ENCODE data around the gene ARHGDIB. TPM values are rescaled to one million over a fixed set of nuclear protein-coding genes. Genes with fewer than 3 reads are reported as not detected.

ARHGDIB gene
- total RNA-seq, 1 experiment from 2014 or later: 1.6 TPM

- TF ChIP-seq, protein P1, sequence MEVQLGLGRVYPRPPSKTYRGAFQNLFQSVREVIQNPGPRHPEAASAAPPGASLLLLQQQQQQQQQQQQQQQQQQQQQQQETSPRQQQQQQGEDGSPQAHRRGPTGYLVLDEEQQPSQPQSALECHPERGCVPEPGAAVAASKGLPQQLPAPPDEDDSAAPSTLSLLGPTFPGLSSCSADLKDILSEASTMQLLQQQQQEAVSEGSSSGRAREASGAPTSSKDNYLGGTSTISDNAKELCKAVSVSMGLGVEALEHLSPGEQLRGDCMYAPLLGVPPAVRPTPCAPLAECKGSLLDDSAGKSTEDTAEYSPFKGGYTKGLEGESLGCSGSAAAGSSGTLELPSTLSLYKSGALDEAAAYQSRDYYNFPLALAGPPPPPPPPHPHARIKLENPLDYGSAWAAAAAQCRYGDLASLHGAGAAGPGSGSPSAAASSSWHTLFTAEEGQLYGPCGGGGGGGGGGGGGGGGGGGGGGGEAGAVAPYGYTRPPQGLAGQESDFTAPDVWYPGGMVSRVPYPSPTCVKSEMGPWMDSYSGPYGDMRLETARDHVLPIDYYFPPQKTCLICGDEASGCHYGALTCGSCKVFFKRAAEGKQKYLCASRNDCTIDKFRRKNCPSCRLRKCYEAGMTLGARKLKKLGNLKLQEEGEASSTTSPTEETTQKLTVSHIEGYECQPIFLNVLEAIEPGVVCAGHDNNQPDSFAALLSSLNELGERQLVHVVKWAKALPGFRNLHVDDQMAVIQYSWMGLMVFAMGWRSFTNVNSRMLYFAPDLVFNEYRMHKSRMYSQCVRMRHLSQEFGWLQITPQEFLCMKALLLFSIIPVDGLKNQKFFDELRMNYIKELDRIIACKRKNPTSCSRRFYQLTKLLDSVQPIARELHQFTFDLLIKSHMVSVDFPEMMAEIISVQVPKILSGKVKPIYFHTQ (CRISPR knock-in tag; IDR thresholded peaks at IDR 0.05): no peak
- TF ChIP-seq ZNF219 (CRISPR knock-in tag; IDR thresholded peaks at IDR 0.05; ENCODE audit: borderline replicate concordance): no peak
- no peak for TF ChIP-seq GRHL2 (CRISPR knock-in tag; IDR thresholded peaks at IDR 0.05; ENCODE audit: insufficient replicate concordance, severe bottlenecking)
- TF ChIP-seq IRF2 (CRISPR knock-in tag; IDR thresholded peaks at IDR 0.05; ENCODE audit: borderline replicate concordance, low read depth): no peak
- no peak for TF ChIP-seq NR2C2 (CRISPR knock-in tag; IDR thresholded peaks at IDR 0.05)
- TF ChIP-seq, protein P2, sequence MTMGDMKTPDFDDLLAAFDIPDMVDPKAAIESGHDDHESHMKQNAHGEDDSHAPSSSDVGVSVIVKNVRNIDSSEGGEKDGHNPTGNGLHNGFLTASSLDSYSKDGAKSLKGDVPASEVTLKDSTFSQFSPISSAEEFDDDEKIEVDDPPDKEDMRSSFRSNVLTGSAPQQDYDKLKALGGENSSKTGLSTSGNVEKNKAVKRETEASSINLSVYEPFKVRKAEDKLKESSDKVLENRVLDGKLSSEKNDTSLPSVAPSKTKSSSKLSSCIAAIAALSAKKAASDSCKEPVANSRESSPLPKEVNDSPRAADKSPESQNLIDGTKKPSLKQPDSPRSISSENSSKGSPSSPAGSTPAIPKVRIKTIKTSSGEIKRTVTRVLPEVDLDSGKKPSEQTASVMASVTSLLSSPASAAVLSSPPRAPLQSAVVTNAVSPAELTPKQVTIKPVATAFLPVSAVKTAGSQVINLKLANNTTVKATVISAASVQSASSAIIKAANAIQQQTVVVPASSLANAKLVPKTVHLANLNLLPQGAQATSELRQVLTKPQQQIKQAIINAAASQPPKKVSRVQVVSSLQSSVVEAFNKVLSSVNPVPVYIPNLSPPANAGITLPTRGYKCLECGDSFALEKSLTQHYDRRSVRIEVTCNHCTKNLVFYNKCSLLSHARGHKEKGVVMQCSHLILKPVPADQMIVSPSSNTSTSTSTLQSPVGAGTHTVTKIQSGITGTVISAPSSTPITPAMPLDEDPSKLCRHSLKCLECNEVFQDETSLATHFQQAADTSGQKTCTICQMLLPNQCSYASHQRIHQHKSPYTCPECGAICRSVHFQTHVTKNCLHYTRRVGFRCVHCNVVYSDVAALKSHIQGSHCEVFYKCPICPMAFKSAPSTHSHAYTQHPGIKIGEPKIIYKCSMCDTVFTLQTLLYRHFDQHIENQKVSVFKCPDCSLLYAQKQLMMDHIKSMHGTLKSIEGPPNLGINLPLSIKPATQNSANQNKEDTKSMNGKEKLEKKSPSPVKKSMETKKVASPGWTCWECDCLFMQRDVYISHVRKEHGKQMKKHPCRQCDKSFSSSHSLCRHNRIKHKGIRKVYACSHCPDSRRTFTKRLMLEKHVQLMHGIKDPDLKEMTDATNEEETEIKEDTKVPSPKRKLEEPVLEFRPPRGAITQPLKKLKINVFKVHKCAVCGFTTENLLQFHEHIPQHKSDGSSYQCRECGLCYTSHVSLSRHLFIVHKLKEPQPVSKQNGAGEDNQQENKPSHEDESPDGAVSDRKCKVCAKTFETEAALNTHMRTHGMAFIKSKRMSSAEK (CRISPR knock-in tag; IDR thresholded peaks at IDR 0.05; ENCODE audit: borderline replicate concordance): no peak
- TF ChIP-seq, protein P3, sequence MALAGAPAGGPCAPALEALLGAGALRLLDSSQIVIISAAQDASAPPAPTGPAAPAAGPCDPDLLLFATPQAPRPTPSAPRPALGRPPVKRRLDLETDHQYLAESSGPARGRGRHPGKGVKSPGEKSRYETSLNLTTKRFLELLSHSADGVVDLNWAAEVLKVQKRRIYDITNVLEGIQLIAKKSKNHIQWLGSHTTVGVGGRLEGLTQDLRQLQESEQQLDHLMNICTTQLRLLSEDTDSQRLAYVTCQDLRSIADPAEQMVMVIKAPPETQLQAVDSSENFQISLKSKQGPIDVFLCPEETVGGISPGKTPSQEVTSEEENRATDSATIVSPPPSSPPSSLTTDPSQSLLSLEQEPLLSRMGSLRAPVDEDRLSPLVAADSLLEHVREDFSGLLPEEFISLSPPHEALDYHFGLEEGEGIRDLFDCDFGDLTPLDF (CRISPR knock-in tag; IDR thresholded peaks at IDR 0.05): no peak
- TF ChIP-seq AFF4 (CRISPR knock-in tag; IDR thresholded peaks at IDR 0.05; ENCODE audit: borderline replicate concordance): no peak
Measured at GRCh38 chr12:15005064-15005463, 43.7 kb upstream of the ARHGDIB start (continued).

GRCh38 chr12:15004421-15004820, 43.0 kb upstream of the ARHGDIB start:
- TF ChIP-seq EMX1 (CRISPR knock-in tag; IDR thresholded peaks at IDR 0.05) (no peak), TEAD4 (CRISPR knock-in tag; IDR thresholded peaks at IDR 0.05) (no peak), FOXJ3 (CRISPR knock-in tag; IDR thresholded peaks at IDR 0.05; ENCODE audit: borderline replicate concordance) (no peak), MXD4 (CRISPR knock-in tag; IDR thresholded peaks at IDR 0.05; ENCODE audit: borderline replicate concordance) (no peak), ZNF423 (CRISPR knock-in tag; IDR thresholded peaks at IDR 0.05) (no peak)
- TF ChIP-seq, protein P4, sequence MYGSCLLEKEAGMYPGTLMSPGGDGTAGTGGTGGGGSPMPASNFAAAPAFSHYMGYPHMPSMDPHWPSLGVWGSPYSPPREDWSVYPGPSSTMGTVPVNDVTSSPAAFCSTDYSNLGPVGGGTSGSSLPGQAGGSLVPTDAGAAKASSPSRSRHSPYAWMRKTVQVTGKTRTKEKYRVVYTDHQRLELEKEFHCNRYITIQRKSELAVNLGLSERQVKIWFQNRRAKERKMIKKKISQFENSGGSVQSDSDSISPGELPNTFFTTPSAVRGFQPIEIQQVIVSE (CRISPR knock-in tag; IDR thresholded peaks at IDR 0.05; ENCODE audit: borderline replicate concordance): no peak
- TF ChIP-seq, protein P5, sequence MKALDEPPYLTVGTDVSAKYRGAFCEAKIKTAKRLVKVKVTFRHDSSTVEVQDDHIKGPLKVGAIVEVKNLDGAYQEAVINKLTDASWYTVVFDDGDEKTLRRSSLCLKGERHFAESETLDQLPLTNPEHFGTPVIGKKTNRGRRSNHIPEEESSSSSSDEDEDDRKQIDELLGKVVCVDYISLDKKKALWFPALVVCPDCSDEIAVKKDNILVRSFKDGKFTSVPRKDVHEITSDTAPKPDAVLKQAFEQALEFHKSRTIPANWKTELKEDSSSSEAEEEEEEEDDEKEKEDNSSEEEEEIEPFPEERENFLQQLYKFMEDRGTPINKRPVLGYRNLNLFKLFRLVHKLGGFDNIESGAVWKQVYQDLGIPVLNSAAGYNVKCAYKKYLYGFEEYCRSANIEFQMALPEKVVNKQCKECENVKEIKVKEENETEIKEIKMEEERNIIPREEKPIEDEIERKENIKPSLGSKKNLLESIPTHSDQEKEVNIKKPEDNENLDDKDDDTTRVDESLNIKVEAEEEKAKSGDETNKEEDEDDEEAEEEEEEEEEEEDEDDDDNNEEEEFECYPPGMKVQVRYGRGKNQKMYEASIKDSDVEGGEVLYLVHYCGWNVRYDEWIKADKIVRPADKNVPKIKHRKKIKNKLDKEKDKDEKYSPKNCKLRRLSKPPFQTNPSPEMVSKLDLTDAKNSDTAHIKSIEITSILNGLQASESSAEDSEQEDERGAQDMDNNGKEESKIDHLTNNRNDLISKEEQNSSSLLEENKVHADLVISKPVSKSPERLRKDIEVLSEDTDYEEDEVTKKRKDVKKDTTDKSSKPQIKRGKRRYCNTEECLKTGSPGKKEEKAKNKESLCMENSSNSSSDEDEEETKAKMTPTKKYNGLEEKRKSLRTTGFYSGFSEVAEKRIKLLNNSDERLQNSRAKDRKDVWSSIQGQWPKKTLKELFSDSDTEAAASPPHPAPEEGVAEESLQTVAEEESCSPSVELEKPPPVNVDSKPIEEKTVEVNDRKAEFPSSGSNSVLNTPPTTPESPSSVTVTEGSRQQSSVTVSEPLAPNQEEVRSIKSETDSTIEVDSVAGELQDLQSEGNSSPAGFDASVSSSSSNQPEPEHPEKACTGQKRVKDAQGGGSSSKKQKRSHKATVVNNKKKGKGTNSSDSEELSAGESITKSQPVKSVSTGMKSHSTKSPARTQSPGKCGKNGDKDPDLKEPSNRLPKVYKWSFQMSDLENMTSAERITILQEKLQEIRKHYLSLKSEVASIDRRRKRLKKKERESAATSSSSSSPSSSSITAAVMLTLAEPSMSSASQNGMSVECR (CRISPR knock-in tag; IDR thresholded peaks at IDR 0.05; ENCODE audit: borderline replicate concordance): no peak
- TF ChIP-seq, protein P6, sequence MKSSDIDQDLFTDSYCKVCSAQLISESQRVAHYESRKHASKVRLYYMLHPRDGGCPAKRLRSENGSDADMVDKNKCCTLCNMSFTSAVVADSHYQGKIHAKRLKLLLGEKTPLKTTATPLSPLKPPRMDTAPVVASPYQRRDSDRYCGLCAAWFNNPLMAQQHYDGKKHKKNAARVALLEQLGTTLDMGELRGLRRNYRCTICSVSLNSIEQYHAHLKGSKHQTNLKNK (CRISPR knock-in tag; IDR thresholded peaks at IDR 0.05): no peak
- Mint-ChIP-seq H3K4me1 (peaks cover 12% of the 10 kb centered on the region), H3K36me3 (no peaks in the 10 kb centered on the region), H3K27ac (no peak overlapping the region), H3K9me3 (no peaks in the 10 kb centered on the region), H3K4me3 (no peak overlapping the region), H3K27me3 (ENCODE audit: low read depth) (no peaks in the 10 kb centered on the region)
- ATAC-seq: no peak
- DNase-seq (ENCODE audit: low spot score): no peak
- POLR2A ChIA-PET: no interaction called here
- CTCF ChIA-PET: interaction anchor here (1.2 kb wide), 1 partner anchor 193 kb away, joined by 3 read pairs; no protein-coding TSS in a partner anchor

All from WTC11 (cell line).